ENCODE measurements around the gene MYO15A.

- no peak for TF ChIP-seq CTCF (IDR thresholded peaks at IDR 0.05)
- no peak for TF ChIP-seq POLR2AphosphoS5 (IDR thresholded peaks at IDR 0.05; ENCODE audit: insufficient read depth in 1 of 2, low read depth in 1 of 2)
Observed at GRCh38 chr17:18120461-18121017, 12.0 kb downstream of the MYO15A start.
